GM18873 (cell line): ENCODE data around the gene OSGEP.
A peak's percentile ranks its signal among the peaks of the same experiment; 100 is the strongest.

Experiments used
- ATAC-seq: cut with Tn5 transposase; IDR thresholded peaks from one replicate; pipeline ENCODE4 v1.9.1; 2021; ENCODE audit warnings: mild to moderate bottlenecking, moderate library complexity, moderate number of reproducible peaks; ENCODE audit not compliant: unreplicated experiment, low FRiP score

Gene OSGEP

GRCh38 chr14:20434701-20435581 is 19.7 kb downstream of the OSGEP start:
- no peak for ATAC-seq

GRCh38 chr14:20429801-20430669 is 24.6 kb downstream of the OSGEP start:
- no peak for ATAC-seq

GRCh38 chr14:20428802-20429201 is 25.8 kb downstream of the OSGEP start:
- ATAC-seq, result no peak

- peak; percentile 32 for ATAC-seq
Measured at GRCh38 chr14:20428010-20428365, 26.6 kb downstream of the OSGEP start.

- peak; percentile 78 for ATAC-seq
Measured at GRCh38 chr14:20427231-20428009, 27.2 kb downstream of the OSGEP start.

- no peak for ATAC-seq
Measured at GRCh38 chr14:20424851-20425250, 29.8 kb downstream of the OSGEP start.

GRCh38 chr14:20422886-20423285 is 31.7 kb downstream of the OSGEP start:
- ATAC-seq, result no peak

GRCh38 chr14:20421267-20421666 is 33.3 kb downstream of the OSGEP start:
- no peak for ATAC-seq

- ATAC-seq, result no peak
Measured at GRCh38 chr14:20419419-20419818, 35.2 kb downstream of the OSGEP start.

- no peak for ATAC-seq
Measured at GRCh38 chr14:20418501-20418909, 36.1 kb downstream of the OSGEP start.

- ATAC-seq, result no peak
Measured at GRCh38 chr14:20417250-20418186, 37.1 kb downstream of the OSGEP start.

- no peak for ATAC-seq
Measured at GRCh38 chr14:20416223-20416622, 38.4 kb downstream of the OSGEP start.

- ATAC-seq, result peak; percentile 53
Measured at GRCh38 chr14:20415782-20416206, 38.8 kb downstream of the OSGEP start.

GRCh38 chr14:20413744-20414082 is 40.9 kb downstream of the OSGEP start:
- no peak for ATAC-seq

- ATAC-seq, result peak; percentile 50
Measured at GRCh38 chr14:20412876-20413743, 41.5 kb downstream of the OSGEP start, which contains the start of gene TEP1. TSS of gene TEP1 (minus strand) at chr14:20413501. CDS start at chr14:20408439, 5,062 bp downstream.

- ATAC-seq, result peak; percentile 58
Measured at GRCh38 chr14:20412411-20412810, 42.2 kb downstream of the OSGEP start.

GRCh38 chr14:20409226-20409625 is 45.4 kb downstream of the OSGEP start:
- ATAC-seq, result no peak

GRCh38 chr14:20403521-20403920 is 51.1 kb downstream of the OSGEP start:
- ATAC-seq, result no peak
